NB4 (cell line): ENCODE data around the gene MB21D2.

Source experiments
- DNase-seq: peaks from one replicate; pipeline ENCODE4 v3.0.0; 2010; ENCODE audit warnings: low read depth
- H3K4me3 ChIP-seq: one replicate; pipeline ENCODE4 v1.5.1; 2011; ENCODE audit warnings: mild to moderate bottlenecking, low read depth, low read length, moderate library complexity
- CTCF ChIP-seq: IDR thresholded peaks from one replicate; pipeline ENCODE4 v1.5.1; 2012; ENCODE audit warnings: low read depth, low read length
- MAX ChIP-seq: IDR thresholded peaks from 2 replicates; pipeline ENCODE4 v1.6.1; 2011; ENCODE audit warnings: low read depth, low read length
- MYC ChIP-seq: IDR thresholded peaks from 2 replicates; pipeline ENCODE4 v1.6.1; 2011; ENCODE audit warnings: low read depth, low read length
- POLR2A ChIP-seq: IDR thresholded peaks from 2 replicates; pipeline ENCODE4 v1.6.1; 2011; ENCODE audit warnings: mild to moderate bottlenecking; ENCODE audit not compliant: insufficient read length; ENCODE audit errors: extremely low read depth

The MB21D2 gene

GRCh38 chr3:192747145-192747544 is 170.5 kb downstream of the MB21D2 start:
- no peak overlapping the region for H3K4me3 ChIP-seq
- no peak for DNase-seq
- TF ChIP-seq MYC (no peak), POLR2A (no peak), CTCF (no peak), MAX (no peak)
